ENCODE measurements around the gene CFTR.
"Not testable (repeated sequence)": the region's sequence is repeated elsewhere in the genome, so short reads cannot be mapped to it uniquely, and the experiment has no call there.

The CFTR gene

DNA sequence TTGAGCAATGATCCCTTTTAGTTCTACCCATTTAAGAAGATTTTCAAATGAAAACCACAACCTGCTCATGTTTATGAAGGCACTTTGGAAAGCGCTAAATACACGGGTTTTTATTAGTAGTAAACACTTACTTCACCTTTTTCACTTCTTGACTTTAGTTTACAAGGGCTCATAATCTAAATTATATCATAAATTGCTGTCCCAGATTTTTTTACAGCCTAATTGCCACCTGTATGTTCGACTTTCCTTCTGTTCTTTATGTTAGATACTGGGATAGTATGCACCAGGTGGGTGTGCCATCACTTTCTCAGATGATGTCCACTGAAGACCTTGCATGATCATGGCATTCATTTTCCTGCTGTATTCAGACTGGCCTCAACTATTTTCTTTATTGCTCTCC is 22.5 kb downstream of the CFTR start:
- DNase-seq: no peak

DNA sequence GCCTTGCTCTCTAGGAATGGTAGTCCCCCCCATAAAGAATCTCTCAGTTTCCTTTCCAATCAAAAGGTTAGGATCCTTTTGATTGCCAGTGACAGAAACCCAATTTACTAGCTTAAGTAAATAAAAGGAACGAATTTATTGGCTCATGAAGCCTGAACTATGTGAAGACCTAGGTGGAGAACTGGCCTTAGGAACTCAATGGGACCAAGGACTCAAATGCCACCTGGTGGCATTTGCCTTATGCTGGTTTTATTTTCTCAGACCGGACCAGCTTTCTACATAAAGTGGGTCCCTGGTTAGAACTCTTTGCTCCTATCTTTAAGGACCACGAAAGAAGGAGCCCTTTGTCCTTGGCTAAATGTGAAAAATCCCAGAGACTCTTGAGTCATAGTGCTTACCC is 25.4 kb downstream of the CFTR start:
- DNase-seq: no peak

DNA sequence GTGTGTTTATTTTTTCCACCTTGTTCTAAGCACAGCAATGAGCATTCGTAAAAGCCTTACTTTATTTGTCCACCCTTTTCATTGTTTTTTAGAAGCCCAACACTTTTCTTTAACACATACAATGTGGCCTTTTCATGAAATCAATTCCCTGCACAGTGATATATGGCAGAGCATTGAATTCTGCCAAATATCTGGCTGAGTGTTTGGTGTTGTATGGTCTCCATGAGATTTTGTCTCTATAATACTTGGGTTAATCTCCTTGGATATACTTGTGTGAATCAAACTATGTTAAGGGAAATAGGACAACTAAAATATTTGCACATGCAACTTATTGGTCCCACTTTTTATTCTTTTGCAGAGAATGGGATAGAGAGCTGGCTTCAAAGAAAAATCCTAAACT is 28.9 kb downstream of the CFTR start:
- no peak for DNase-seq

GRCh38 chr7:117517194-117517593 is 37.4 kb downstream of the CFTR start:
- not testable (repeated sequence) for DNase-seq

- no peak for DNase-seq
These were observed 50.6 kb downstream of the CFTR start for GRCh38 chr7:117530390-117530789.

DNA sequence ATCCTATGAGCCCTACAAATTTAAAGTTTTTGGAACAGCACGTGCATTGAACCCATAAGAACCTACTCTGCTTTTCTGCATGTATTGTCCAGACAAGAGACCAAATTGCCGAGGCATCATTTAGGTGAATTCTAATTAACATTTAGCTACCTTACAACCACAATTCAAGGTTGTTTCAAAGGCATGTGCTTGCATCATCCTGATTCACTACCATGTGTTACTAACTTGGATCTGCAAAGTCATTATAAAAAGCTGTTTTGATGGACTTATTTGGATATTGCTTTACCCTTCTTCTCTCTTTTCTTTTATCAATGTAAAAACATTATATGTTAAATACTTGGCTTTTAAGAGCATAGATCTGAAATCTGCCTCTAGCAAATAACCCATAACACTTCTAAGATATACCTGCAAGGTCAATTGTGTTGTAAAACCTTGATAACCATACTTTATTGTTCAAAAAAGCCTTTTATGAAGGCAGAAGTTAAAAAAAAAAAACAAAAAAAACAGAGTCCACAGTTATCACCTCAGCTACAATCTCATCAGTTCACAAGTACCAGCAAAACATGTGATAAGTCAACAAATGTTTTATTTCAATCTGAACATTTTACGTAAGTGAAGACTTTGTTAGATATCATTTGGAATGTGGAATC is 51.9 kb downstream of the CFTR start:
- no peak for DNase-seq

- DNase-seq: no peak
These were observed 58.2 kb downstream of the CFTR start for GRCh38 chr7:117538053-117538452.

- DNase-seq: no peak
These were observed 64.2 kb downstream of the CFTR start for GRCh38 chr7:117544061-117544460.

DNA sequence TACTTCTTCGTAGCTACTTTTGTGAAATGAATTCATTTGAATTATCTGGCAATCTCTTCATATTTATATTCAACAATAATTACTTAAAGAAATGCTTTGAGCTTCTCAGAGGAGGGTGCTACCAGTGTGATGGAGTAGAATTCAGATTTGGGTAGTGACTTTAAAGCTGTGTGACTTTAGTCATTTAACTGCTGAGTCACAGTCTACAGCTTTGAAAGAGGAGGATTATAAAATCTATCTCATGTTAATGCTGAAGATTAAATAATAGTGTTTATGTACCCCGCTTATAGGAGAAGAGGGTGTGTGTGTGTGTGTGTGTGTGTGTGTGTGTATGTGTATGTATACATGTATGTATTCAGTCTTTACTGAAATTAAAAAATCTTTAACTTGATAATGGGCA is 68.2 kb downstream of the CFTR start:
- no peak for DNase-seq

- DNase-seq: no peak
These were observed 70.8 kb downstream of the CFTR start for GRCh38 chr7:117550625-117551024.

DNA sequence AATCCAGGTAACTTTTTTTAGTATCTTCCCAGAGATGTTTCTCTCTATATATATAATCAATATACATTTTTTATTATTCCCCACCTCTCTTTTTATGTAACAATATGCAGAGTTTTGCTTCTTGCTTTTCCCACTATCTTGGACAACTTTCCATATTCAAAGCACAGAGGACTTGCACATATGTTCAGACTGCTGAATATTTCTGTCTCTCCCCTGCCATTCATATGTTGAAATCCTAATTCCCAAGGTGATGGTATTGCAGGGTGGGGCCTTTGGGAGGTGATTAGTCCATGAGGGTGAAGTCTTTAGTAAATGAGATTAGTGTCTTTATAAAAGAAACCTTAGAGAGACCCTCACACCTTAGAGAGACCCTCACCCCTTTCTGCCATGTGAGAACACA is 72.8 kb downstream of the CFTR start:
- no peak for DNase-seq

GRCh38 chr7:117555260-117555659 is 75.4 kb downstream of the CFTR start:
- DNase-seq: no peak

GRCh38 chr7:117559391-117559790 is 79.6 kb downstream of the CFTR start:
- DNase-seq: no peak

- DNase-seq: no peak
These were observed 80.2 kb downstream of the CFTR start for GRCh38 chr7:117560030-117560429.

DNA sequence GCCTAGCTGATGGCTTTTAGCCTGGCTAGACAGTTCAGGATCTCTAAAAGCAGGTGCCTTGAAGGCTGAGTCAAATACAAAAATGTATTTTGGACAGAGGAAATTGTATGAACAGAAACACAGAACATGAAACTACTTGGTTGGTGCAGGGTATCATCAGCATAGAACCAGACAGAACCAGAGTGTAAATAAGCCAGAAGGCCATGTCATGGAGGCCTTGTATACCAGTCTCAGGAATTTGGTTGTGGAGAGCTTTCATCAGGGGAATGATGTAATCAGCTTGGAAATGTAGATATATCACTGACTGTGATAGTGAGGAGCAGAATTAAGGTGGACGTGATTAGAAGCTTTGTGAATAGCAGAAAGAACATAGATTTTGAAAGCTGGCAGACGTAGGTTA is 82.9 kb downstream of the CFTR start:
- DNase-seq: no peak

DNA sequence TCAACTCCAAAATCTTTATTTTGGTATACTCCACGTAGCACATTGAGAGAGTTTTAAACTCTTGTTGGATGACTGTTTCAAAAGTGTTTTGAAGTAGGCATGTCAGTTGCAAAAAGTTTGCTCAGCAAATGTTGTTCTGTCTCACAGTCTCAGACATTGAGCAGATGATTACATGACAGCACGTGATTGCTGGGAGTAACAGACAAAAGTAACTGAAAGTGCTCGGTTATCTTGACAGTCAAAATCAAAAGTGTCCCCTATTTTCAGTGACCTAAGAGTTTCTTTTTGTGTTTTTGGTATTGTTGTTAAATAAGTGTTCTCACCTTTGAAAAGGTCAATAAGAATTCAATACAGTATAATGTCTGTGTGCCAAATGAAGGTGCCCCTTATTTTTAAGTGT is 84.3 kb downstream of the CFTR start:
- no peak for DNase-seq

GRCh38 chr7:117564627-117565026 is 84.8 kb downstream of the CFTR start:
- no peak for DNase-seq

DNA sequence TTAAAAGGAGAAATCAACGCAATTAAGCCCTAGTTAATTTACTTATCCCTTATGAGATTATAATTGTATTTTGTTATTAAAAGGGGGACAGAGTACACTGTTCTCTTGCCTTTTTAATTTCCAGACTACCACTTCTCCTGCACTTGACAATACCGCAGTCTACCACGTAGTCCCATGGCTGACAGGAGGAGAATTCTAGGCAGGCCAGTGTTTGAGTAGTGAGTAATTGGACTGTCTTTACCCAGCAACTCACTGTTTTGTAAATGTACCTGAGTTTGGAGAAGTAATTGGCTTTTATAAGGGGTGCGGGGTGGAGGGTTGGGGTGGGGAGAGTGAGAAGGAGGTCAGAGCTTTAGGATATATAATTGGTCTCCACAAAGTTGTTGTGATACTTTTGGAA is 85.4 kb downstream of the CFTR start:
- no peak for DNase-seq

GRCh38 chr7:117567781-117568180 is 88.0 kb downstream of the CFTR start:
- no peak for DNase-seq

- DNase-seq: no peak
These were observed 93.2 kb downstream of the CFTR start for GRCh38 chr7:117572856-117573620.

- DNase-seq: no peak
These were observed 101.6 kb downstream of the CFTR start for GRCh38 chr7:117581424-117581823.

GRCh38 chr7:117582219-117582704 is 102.4 kb downstream of the CFTR start:
- DNase-seq: no peak

DNA sequence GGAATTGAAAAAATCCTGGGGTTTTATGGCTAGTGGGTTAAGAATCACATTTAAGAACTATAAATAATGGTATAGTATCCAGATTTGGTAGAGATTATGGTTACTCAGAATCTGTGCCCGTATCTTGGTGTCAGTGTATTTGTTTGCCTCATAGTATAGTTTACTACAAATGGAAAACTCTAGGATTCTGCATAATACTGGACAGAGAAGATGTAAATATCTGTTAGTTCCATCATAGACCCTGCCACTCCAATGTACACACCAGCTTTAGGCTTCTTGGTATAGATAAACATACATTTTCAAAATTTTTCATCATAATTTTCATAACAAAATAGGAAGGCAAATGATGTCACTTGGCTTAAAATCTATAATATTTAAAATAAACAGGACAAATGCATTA is 108.1 kb downstream of the CFTR start:
- DNase-seq: no peak

- no peak for DNase-seq
These were observed 108.5 kb downstream of the CFTR start for GRCh38 chr7:117588352-117588794.

DNA sequence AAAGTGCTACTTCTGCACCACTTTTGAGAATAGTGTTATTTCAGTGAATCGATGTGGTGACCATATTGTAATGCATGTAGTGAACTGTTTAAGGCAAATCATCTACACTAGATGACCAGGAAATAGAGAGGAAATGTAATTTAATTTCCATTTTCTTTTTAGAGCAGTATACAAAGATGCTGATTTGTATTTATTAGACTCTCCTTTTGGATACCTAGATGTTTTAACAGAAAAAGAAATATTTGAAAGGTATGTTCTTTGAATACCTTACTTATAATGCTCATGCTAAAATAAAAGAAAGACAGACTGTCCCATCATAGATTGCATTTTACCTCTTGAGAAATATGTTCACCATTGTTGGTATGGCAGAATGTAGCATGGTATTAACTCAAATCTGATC is 110.4 kb downstream of the CFTR start:
- DNase-seq: no peak
